Type B pancreatic cell (in vitro differentiated cells): Measurements from ENCODE around the gene LHPP. TPM values are rescaled to one million over a fixed set of nuclear protein-coding genes. Genes with fewer than 3 reads are reported as not detected.

Experiments used
- DNase-seq: peaks from one replicate; pipeline ENCODE4 v3.0.0; 2021; ENCODE audit warnings: mixed read lengths; ENCODE audit not compliant: unreplicated experiment; ENCODE audit errors: extremely low spot score
- H3K27ac Mint-ChIP-seq: 2 replicates; pipeline ENCODE4 v1.8.0; 2021; ENCODE audit warnings: mild to moderate bottlenecking, mixed read lengths
- H3K27me3 Mint-ChIP-seq: 2 replicates; pipeline ENCODE4 v1.8.0; 2021; ENCODE audit warnings: mixed read lengths
- H3K36me3 Mint-ChIP-seq: 2 replicates; pipeline ENCODE4 v1.8.0; 2021; ENCODE audit warnings: mixed read lengths
- H3K4me1 Mint-ChIP-seq: one replicate; pipeline ENCODE4 v1.8.0; 2021; ENCODE audit warnings: mixed read lengths; ENCODE audit not compliant: unreplicated experiment
- H3K4me3 Mint-ChIP-seq: 2 replicates; pipeline ENCODE4 v1.8.0; 2021; ENCODE audit warnings: mild to moderate bottlenecking, mixed read lengths
- H3K9me3 Mint-ChIP-seq: 2 replicates; pipeline ENCODE4 v1.8.0; 2021; ENCODE audit warnings: mixed read lengths
- CTCF ChIP-seq: fragments of 200-600 bp; sonication (generic); conservative IDR thresholded peaks from 2 replicates; pipeline ENCODE4 v1.5.0; 2021; ENCODE audit warnings: antibody characterized with exemption, mild to moderate bottlenecking
- total RNA-seq: library from RNA; stranded (reverse); gene quantifications from 2 replicates; pipeline ENCODE4 v1.2.1, GENCODE V29; 2021; ENCODE audit warnings: low replicate concordance

Gene LHPP
- total RNA-seq, 1 donor from 2014 or later = 12.7 TPM

GRCh38 chr10:124520558-124521428, 59.2 kb downstream of the LHPP start:
- Mint-ChIP-seq H3K27ac (no peak overlapping the region), H3K36me3 (no peaks in the 10 kb centered on the region), H3K4me1 (peaks cover 13% of the 10 kb centered on the region), H3K9me3 (no peaks in the 10 kb centered on the region), H3K27me3 (peaks cover 4% of the 10 kb centered on the region), H3K4me3 (no peak overlapping the region)
- DNase-seq = no peak
- peak; percentile 15 for TF ChIP-seq CTCF

GRCh38 chr10:124521429-124521871, 59.8 kb downstream of the LHPP start:
- Mint-ChIP-seq H3K4me1 (peaks cover 13% of the 10 kb centered on the region), H3K36me3 (no peaks in the 10 kb centered on the region), H3K27ac (no peak overlapping the region), H3K9me3 (no peaks in the 10 kb centered on the region), H3K4me3 (no peak overlapping the region), H3K27me3 (peaks cover 4% of the 10 kb centered on the region)
- DNase-seq = no peak
- TF ChIP-seq CTCF = no peak

- peak overlapping the region; percentile 70 for H3K27ac Mint-ChIP-seq
- TF ChIP-seq CTCF = no peak
- H3K4me3 Mint-ChIP-seq = no peak overlapping the region
- H3K27me3 Mint-ChIP-seq = peaks cover 4% of the 10 kb centered on the region
- DNase-seq = no peak
- peaks cover 13% of the 10 kb centered on the region for H3K4me1 Mint-ChIP-seq
- H3K9me3 Mint-ChIP-seq = no peaks in the 10 kb centered on the region
- H3K36me3 Mint-ChIP-seq = no peaks in the 10 kb centered on the region
Measured at GRCh38 chr10:124522131-124522932, 60.7 kb downstream of the LHPP start.

GRCh38 chr10:124522933-124523871, 61.6 kb downstream of the LHPP start:
- peak overlapping the region; percentile 31 for H3K4me3 Mint-ChIP-seq
- H3K27ac Mint-ChIP-seq = peak overlapping the region; percentile 70
- TF ChIP-seq CTCF = no peak

GRCh38 chr10:124523901-124524300, 62.3 kb downstream of the LHPP start:
- no peaks in the 10 kb centered on the region for H3K36me3 Mint-ChIP-seq
- no peak for TF ChIP-seq CTCF
- no peak overlapping the region for H3K27ac Mint-ChIP-seq
- DNase-seq = no peak
- peaks cover 13% of the 10 kb centered on the region for H3K4me1 Mint-ChIP-seq
- H3K27me3 Mint-ChIP-seq = peaks cover 4% of the 10 kb centered on the region
- no peaks in the 10 kb centered on the region for H3K9me3 Mint-ChIP-seq
- no peak overlapping the region for H3K4me3 Mint-ChIP-seq

More at GRCh38 chr10:124522933-124523871, 61.6 kb downstream of the LHPP start:
- peaks cover 13% of the 10 kb centered on the region for H3K4me1 Mint-ChIP-seq
- no peaks in the 10 kb centered on the region for H3K9me3 Mint-ChIP-seq
- peaks cover 4% of the 10 kb centered on the region for H3K27me3 Mint-ChIP-seq
- DNase-seq = no peak
- H3K36me3 Mint-ChIP-seq = no peaks in the 10 kb centered on the region
